DND-41 (cell line): ENCODE measurements around the gene ST6GALNAC4.

Source experiments
- EZH2 ChIP-seq: IDR thresholded peaks from 3 replicates; pipeline ENCODE4 v1.6.1; 2012; ENCODE audit warnings: borderline replicate concordance, low read depth, mild to moderate bottlenecking, moderate library complexity, low read length, inconsistent platforms; ENCODE audit not compliant: severe bottlenecking
- TF ChIP-seq, protein P1 (sequence below): IDR thresholded peaks from 2 replicates; pipeline ENCODE4 v1.5.1; 2012; ENCODE audit warnings: borderline replicate concordance, low read length, moderate library complexity, mild to moderate bottlenecking; ENCODE audit not compliant: poor library complexity, severe bottlenecking; ENCODE audit errors: extremely low read depth

DNA sequence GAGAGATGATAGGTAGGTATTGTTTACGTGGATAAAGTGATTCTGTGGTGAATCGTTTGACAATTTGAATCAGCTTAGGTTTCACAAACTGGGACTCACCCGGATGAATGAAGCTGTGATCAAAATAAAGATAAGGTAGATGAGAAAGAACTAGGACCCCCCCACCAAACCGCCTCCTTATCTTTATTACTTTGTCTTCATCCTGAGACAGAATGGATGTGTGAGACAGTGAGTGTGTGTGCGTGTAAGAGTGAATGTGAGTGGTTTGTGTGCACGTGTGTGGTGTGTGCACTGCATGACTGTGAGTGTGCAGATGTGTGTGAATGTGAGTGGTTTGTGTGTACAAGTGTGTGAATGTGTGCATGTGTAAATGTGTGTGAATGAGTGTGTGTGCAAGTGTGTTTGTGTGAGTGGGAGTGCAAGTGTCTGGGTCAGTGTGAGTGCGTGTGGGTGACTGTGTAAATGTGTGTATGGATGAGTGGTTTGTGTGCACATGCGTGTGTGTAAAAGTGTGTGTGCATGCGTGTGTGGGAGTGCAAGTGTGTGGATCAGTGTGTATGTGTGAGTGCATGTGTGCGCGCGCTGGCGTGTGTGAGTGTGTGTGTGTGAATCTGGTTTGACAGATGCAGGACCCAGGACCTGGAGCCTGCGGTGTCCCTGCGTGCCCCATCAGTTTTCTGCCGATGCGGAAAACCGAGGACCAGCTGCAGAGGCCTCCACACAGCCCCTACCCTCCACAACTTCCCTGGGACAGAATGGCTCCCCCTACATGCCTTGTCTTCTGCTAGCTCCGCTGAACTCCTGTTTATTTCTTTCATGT lies 51.0 kb downstream of the ST6GALNAC4 start:
- TF ChIP-seq, protein P1, sequence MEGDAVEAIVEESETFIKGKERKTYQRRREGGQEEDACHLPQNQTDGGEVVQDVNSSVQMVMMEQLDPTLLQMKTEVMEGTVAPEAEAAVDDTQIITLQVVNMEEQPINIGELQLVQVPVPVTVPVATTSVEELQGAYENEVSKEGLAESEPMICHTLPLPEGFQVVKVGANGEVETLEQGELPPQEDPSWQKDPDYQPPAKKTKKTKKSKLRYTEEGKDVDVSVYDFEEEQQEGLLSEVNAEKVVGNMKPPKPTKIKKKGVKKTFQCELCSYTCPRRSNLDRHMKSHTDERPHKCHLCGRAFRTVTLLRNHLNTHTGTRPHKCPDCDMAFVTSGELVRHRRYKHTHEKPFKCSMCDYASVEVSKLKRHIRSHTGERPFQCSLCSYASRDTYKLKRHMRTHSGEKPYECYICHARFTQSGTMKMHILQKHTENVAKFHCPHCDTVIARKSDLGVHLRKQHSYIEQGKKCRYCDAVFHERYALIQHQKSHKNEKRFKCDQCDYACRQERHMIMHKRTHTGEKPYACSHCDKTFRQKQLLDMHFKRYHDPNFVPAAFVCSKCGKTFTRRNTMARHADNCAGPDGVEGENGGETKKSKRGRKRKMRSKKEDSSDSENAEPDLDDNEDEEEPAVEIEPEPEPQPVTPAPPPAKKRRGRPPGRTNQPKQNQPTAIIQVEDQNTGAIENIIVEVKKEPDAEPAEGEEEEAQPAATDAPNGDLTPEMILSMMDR: no peak
- no peak for TF ChIP-seq EZH2
